ENCODE results near the gene GPRC5A. TPM values are rescaled to one million over a fixed set of nuclear protein-coding genes. Genes with fewer than 3 reads are reported as not detected.

Gene GPRC5A
- total and polyA plus RNA-seq, 2 of the 4 experiments (the other 2 are of a cell fraction), result 49.6 to 201 TPM

- H4K5ac ChIP-seq (ENCODE audit: low read depth, low read length), result no peak overlapping the region
- H3K27me3 ChIP-seq (ENCODE audit: control insufficient read depth, insufficient read depth, low read length), result no peaks in the 10 kb centered on the region
- no peaks in the 10 kb centered on the region for H3K79me1 ChIP-seq (ENCODE audit: low read depth in 1 of 2, low read length in 2 of 2)
- no peak overlapping the region for H2AK9ac ChIP-seq (replicated peaks; ENCODE audit: low read depth, low read length, poor library complexity)
- H2BK15ac ChIP-seq (ENCODE audit: low read depth, low read length), result no peak overlapping the region
- no peak overlapping the region for H2AFZ ChIP-seq (replicated peaks; ENCODE audit: low read length, poor library complexity)
- H3K4me1 ChIP-seq (ENCODE audit: control insufficient read depth, insufficient read depth, low read length), result peaks cover 2% of the 10 kb centered on the region; the same call in 1 of the 2 replicates
- H3K9me3 ChIP-seq (ENCODE audit: control insufficient read depth, insufficient read depth, low read length), result no peaks in the 10 kb centered on the region
- H2AK5ac ChIP-seq (ENCODE audit: low read depth, low read length), result no peak overlapping the region
- dilution Hi-C loops (cut with HindIII; ENCODE audit: low sequenced_read_pairs, unreplicated experiment), result no loop called here
- no peak overlapping the region for H3K56ac ChIP-seq (ENCODE audit: extremely low read depth, insufficient read depth, low read length)
- H3K4me3 ChIP-seq (ENCODE audit: insufficient read depth, low read depth, low read length), result no peak overlapping the region
- no peak overlapping the region for H4K91ac ChIP-seq (ENCODE audit: insufficient read depth, low read depth, low read length)
- no peak overlapping the region for H3K4ac ChIP-seq (ENCODE audit: low read depth, low read length)
- CTCF ChIA-PET, result interaction anchor here (0.5 kb wide), 1 partner anchor 485 kb away, joined by 3 read pairs; no protein-coding TSS in a partner anchor
- TF ChIP-seq POLR2A (IDR thresholded peaks at IDR 0.05; ENCODE audit: low read depth, low read length) (no peak), CTCF (conservative IDR thresholded peaks at IDR 0.05; ENCODE audit: low read depth, low read length) (no peak), RFX5 (IDR thresholded peaks at IDR 0.05; ENCODE audit: low read depth, low read length) (no peak), MAZ (IDR thresholded peaks at IDR 0.05; ENCODE audit: borderline replicate concordance, low read depth, low read length) (no peak), FOS (IDR thresholded peaks at IDR 0.05; ENCODE audit: low read depth, low read length) (no peak), CEBPB (IDR thresholded peaks at IDR 0.05; ENCODE audit: low read depth, low read length) (no peak), MAFK (IDR thresholded peaks at IDR 0.05; ENCODE audit: low read depth, low read length) (no peak), RCOR1 (IDR thresholded peaks at IDR 0.05; ENCODE audit: insufficient replicate concordance, low read length) (no peak), ELK1 (IDR thresholded peaks at IDR 0.05; ENCODE audit: borderline replicate concordance, low read depth, low read length) (no peak), USF2 (IDR thresholded peaks at IDR 0.05; ENCODE audit: low read depth, low read length) (no peak), CHD1 (IDR thresholded peaks at IDR 0.05; ENCODE audit: low read depth, low read length) (no peak), RAD21 (IDR thresholded peaks at IDR 0.05; ENCODE audit: low read length) (no peak), NFE2L2 (IDR thresholded peaks at IDR 0.05; ENCODE audit: low read depth, low read length) (no peak), BHLHE40 (IDR thresholded peaks at IDR 0.05; ENCODE audit: low read depth, low read length) (no peak), MXI1 (IDR thresholded peaks at IDR 0.05; ENCODE audit: borderline replicate concordance, low read depth, low read length) (no peak), SMC3 (IDR thresholded peaks at IDR 0.05; ENCODE audit: low read depth, low read length) (no peak)
- no peak overlapping the region for H3K4me2 ChIP-seq (ENCODE audit: low read depth, low read length)
- no peak overlapping the region for H2BK5ac ChIP-seq (ENCODE audit: low read depth, low read length, poor library complexity, severe bottlenecking)
- POLR2A ChIA-PET (ENCODE audit: unreplicated experiment), result no interaction called here
- in situ Hi-C loops (cut with MboI; ENCODE audit: low sequenced_read_pairs), result no loop called here
- H3K18ac ChIP-seq (ENCODE audit: low read depth, low read length), result no peak overlapping the region
- no CpG with 5 or more reads among the region's 7 CpGs for WGBS, 2 experiments (ENCODE audit: extremely low coverage in 2 of 2, insufficient read length in 1 of 2)
- H3K36me3 ChIP-seq (ENCODE audit: control insufficient read depth, insufficient read depth, low read length), result peaks cover 2% of the 10 kb centered on the region
- H2BK120ac ChIP-seq (ENCODE audit: low read depth, low read length), result no peak overlapping the region
- no peak overlapping the region for H3K23ac ChIP-seq (ENCODE audit: low read depth, low read length)
- intact Hi-C loops (cut with micrococcal nuclease), result no loop called here
- H4K20me1 ChIP-seq (ENCODE audit: insufficient read depth, low read length), result no peaks in the 10 kb centered on the region
- no peak overlapping the region for H2BK20ac ChIP-seq (ENCODE audit: low read depth, low read length)
- H3K27ac ChIP-seq (ENCODE audit: insufficient read depth, low read length), result no peak overlapping the region
- no peak overlapping the region for H3K14ac ChIP-seq (replicated peaks; ENCODE audit: low read depth, low read length)
- DNase-seq, result no peak
- H3K9ac ChIP-seq (ENCODE audit: low read depth, low read length), result no peak overlapping the region
- BruUV-seq (replicated peaks), result no TSS peak
- H4K8ac ChIP-seq (ENCODE audit: low read depth in 2 of 2, low read length in 2 of 2), result no peak overlapping the region
- ATAC-seq (ENCODE audit: low read depth), result no peak
- 0 out of 2 replicates have a peak, but pooled peaks cover 6% of the 10 kb centered on the region for H3K9me1 ChIP-seq (ENCODE audit: insufficient read depth, low read length)
Measured at GRCh38 chr12:12946686-12947355, 55.5 kb downstream of the GPRC5A start.
